GM23248 (cell line): ENCODE data around the gene C5AR2. TPM values are rescaled to one million over a fixed set of nuclear protein-coding genes. Genes with fewer than 3 reads are reported as not detected.

Source experiments
- DNase-seq: peaks from one replicate; pipeline ENCODE4 v3.0.0-alpha.2; 2015
- H2AFZ ChIP-seq: fragments of 200-600 bp; sonication (generic); 2 replicates; pipeline ENCODE4 v1.6.1; 2016; ENCODE audit warnings: antibody characterized with exemption
- H3F3A ChIP-seq: fragments of 200-600 bp; sonication (generic); 2 replicates; pipeline ENCODE4 v1.6.1; 2016; ENCODE audit warnings: mild to moderate bottlenecking, antibody characterized with exemption, mixed run types; ENCODE audit not compliant: insufficient read depth
- H3K27ac ChIP-seq: fragments of 200-600 bp; sonication (generic); 2 replicates; pipeline ENCODE4 v1.5.1; 2016; ENCODE audit warnings: mild to moderate bottlenecking
- H3K27me3 ChIP-seq: fragments of 200-600 bp; sonication (generic); replicated peaks from 2 replicates; pipeline ENCODE4 v1.6.1; 2016; ENCODE audit warnings: mild to moderate bottlenecking; ENCODE audit not compliant: insufficient read depth
- H3K36me3 ChIP-seq: fragments of 200-600 bp; sonication (generic); 2 replicates; pipeline ENCODE4 v1.6.1; 2016; ENCODE audit warnings: low read depth, mild to moderate bottlenecking
- H3K4me1 ChIP-seq: fragments of 200-600 bp; sonication (generic); 2 replicates; pipeline ENCODE4 v1.6.1; 2016; ENCODE audit warnings: mild to moderate bottlenecking; ENCODE audit not compliant: insufficient read depth
- H3K4me2 ChIP-seq: fragments of 200-600 bp; sonication (generic); one replicate; pipeline ENCODE4 v1.6.1; 2016; ENCODE audit warnings: mild to moderate bottlenecking; ENCODE audit not compliant: unreplicated experiment
- H3K4me3 ChIP-seq: fragments of 200-600 bp; sonication (generic); 2 replicates; pipeline ENCODE4 v1.5.1; 2016; ENCODE audit warnings: mild to moderate bottlenecking
- H3K79me2 ChIP-seq: fragments of 200-600 bp; sonication (generic); 2 replicates; pipeline ENCODE4 v1.6.1; 2016; ENCODE audit warnings: mild to moderate bottlenecking; ENCODE audit not compliant: insufficient read depth
- H3K9ac ChIP-seq: fragments of 200-600 bp; sonication (generic); 2 replicates; pipeline ENCODE4 v1.6.1; 2016; ENCODE audit warnings: mild to moderate bottlenecking
- H3K9me2 ChIP-seq: fragments of 200-600 bp; sonication (generic); 2 replicates; pipeline ENCODE4 v1.6.1; 2016; ENCODE audit warnings: mixed run types, mild to moderate bottlenecking, moderate library complexity; ENCODE audit not compliant: insufficient read depth
- H3K9me3 ChIP-seq: fragments of 200-600 bp; sonication (generic); one replicate; pipeline ENCODE4 v1.6.1; 2017; ENCODE audit warnings: low read depth
- H4K20me1 ChIP-seq: fragments of 200-600 bp; sonication (generic); 2 replicates; pipeline ENCODE4 v1.6.0; 2016; ENCODE audit not compliant: insufficient read depth
- EZH2 ChIP-seq: fragments of 200-600 bp; sonication (generic); IDR thresholded peaks from 2 replicates; pipeline ENCODE4 v1.6.1; 2018; ENCODE audit warnings: antibody characterized with exemption, mild to moderate bottlenecking; ENCODE audit not compliant: insufficient read depth, poor library complexity, severe bottlenecking
- EZH2phosphoT487 ChIP-seq: fragments of 200-600 bp; sonication (generic); IDR thresholded peaks from 2 replicates; pipeline ENCODE4 v1.6.1; 2018; ENCODE audit warnings: antibody characterized with exemption, moderate library complexity, mild to moderate bottlenecking, low read depth; ENCODE audit not compliant: insufficient read depth
- WGBS, 2 experiments: methylation state at CpG; one replicate each; pipeline ENCODE4 v1.1.6; 2015 to 2017; ENCODE audit warnings: low lambda C conversion rate in 2 of 2, low coverage in 1 of 2; ENCODE audit errors: missing lambda C conversion rate in 2 of 2; 5-methylcytosine and 5-hydroxymethylcytosine counted together
- in situ Hi-C: fragments of 300-500 bp; cut with MboI; formaldehyde crosslinking; loops from 2 replicates; pipeline ENCODE4 v1.15.0; 2020
- polyA plus RNA-seq: library from polyadenylated mRNA; unstranded; fragments of >200 nt; fragmentation: Nextera tagmentation; extraction: Ambion mirVana; gene quantifications from 2 replicates; pipeline ENCODE4 v1.2.1, GENCODE V29; 2016
- total RNA-seq: library from RNA; depleted of rRNA; stranded (reverse); fragments of >200 nt; shearing (Covaris generic); gene quantifications from 2 replicates; pipeline ENCODE4 v1.2.3, GENCODE V29; 2014

Gene C5AR2
- total and polyA plus RNA-seq, 2 experiments from 2014 or later: 0.03 to 1.9 TPM

DNA sequence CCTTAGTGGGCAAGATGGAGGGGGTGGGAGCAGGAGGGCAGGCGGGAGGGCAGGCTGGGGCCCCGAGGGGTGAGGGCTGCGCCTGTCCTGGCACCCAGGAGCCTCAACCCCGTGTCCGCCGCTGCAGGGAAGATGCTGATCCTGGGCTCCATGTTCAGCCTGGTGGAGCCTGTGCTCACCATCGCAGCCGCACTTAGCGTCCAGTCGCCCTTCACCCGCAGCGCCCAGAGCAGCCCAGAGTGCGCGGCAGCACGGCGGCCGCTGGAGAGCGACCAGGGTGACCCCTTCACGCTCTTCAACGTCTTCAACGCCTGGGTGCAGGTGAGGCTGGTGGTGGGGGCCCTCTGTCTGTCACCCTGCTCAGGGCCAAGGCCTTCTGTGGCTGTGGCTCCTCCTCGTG, 40.6 kb downstream of the C5AR2 start:
- Histone ChIP-seq H3K9ac (no peak overlapping the region), H3K36me3 (no peaks in the 10 kb centered on the region; the same call in 1 of the 2 replicates), H3K9me2 (no peaks in the 10 kb centered on the region), H3K4me3 (no peak overlapping the region), H3K27me3 (no peaks in the 10 kb centered on the region), H3K79me2 (no peaks in the 10 kb centered on the region), H4K20me1 (no peaks in the 10 kb centered on the region), H3K9me3 (no peaks in the 10 kb centered on the region), H3K4me1 (peaks cover 11% of the 10 kb centered on the region), H2AFZ (no peak overlapping the region), H3F3A (peaks cover 8% of the 10 kb centered on the region; the same call in 1 of the 2 replicates), H3K27ac (no peak overlapping the region), H3K4me2 (no peak overlapping the region)
- DNase-seq: no peak
- in situ Hi-C loops: no loop called here
- 94 to 95% methylated on average over 18 to 19 of the region's 22 CpGs for WGBS, 2 experiments
- TF ChIP-seq EZH2: no peak
- no peak for TF ChIP-seq EZH2phosphoT487

DNA sequence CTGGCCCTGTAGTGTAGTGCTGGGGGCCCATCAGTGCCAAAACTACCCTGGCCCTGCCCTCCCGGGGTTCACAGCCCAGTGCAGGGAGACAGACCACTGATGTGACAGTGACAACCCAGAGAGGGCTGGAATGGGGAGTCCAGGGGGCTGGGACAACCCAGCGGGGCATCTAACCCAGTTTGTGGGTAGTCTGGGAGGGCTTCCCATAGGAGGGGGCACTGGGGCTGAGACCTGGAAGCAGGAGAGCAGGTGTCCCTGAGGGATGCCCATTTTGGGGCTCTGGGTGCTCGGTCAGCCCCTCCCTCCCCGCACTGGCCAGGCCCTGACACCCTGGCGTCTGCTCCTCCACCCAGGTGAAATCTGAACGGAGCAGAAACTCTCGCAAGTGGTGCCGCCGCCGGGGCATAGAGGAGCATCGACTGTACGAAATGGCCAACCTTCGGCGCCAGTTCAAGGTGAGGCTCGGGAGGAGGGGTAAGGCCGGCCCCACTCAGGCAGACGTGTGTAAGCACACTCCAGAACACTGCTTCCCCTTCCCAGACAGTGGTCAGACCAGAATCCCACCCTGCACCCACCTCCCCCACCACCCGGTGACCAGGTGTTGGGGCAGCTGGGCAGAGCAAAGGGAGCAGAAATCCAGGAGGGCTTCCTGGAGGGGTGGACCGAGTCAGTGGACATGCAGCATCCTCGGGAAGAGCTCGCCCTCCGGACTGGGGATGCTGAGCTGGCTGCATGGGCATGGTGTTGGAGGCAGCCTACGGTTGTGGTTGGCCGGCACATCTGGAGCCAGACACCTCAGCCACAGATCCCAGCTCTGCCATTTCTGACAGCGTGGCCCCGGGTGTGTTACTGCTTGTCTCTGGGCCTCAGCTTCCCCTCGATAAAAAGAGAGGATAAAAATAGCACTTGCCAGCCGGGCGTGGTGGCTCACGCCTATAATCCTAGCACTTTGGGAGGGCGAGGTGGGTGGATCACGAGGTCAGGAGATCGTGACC, 41.6 kb downstream of the C5AR2 start:
- TF ChIP-seq EZH2 (no peak), EZH2phosphoT487 (no peak)
- H3K9me3 ChIP-seq: no peaks in the 10 kb centered on the region
- H3K79me2 ChIP-seq: no peaks in the 10 kb centered on the region
- in situ Hi-C loops: no loop called here
- H3K4me3 ChIP-seq: no peak overlapping the region
- no peak overlapping the region for H3K4me2 ChIP-seq
- H3F3A ChIP-seq: peaks cover 8% of the 10 kb centered on the region; the same call in 1 of the 2 replicates
- 87% methylated on average over 31 to 33 of the region's 33 CpGs for WGBS, 2 experiments
- no peak overlapping the region for H2AFZ ChIP-seq
- no peaks in the 10 kb centered on the region for H3K27me3 ChIP-seq
- H3K9ac ChIP-seq: no peak overlapping the region
- H4K20me1 ChIP-seq: no peaks in the 10 kb centered on the region
- H3K27ac ChIP-seq: no peak overlapping the region
- no peaks in the 10 kb centered on the region; the same call in 1 of the 2 replicates for H3K36me3 ChIP-seq
- no peaks in the 10 kb centered on the region for H3K9me2 ChIP-seq
- peaks cover 11% of the 10 kb centered on the region for H3K4me1 ChIP-seq
- no peak for DNase-seq

DNA sequence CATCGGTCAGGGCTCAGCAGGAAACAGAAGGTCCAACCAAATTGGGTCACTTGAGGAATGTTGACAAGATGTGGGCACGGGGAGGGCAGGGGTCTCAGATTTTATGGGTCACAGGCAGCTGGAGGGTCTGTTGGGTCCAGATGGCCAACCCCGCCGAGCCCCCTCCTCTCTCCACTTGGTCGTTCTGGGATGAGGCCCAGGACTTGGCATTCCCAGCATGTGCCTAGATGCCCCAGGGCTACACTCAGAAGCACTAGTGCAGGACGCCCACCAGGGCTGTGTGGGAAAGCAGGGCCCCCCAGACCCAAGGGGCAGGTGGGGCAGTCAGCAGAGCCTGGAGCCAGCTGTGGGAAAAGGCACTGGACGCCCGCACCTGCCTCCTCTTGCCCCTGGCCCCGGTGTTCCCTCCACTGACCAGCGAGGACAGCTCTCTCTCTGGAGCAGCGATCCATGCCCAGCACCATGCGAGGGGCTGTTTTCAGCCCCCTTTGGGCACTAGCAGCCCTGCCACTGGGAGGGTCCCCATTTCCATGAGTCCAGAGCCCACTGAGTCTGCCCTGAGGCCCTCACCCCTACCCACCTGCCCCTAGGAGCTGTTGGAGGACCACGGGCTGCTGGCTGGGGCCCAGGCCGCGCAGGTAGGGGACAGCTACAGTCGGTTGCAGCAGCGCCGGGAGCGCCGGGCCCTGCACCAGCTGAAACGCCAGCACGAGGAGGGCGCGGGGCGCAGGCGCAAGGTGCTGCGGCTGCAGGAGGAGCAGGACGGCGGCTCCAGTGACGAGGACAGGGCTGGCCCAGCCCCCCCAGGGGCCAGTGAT, 43.1 kb downstream of the C5AR2 start:
- Histone ChIP-seq H4K20me1 (no peaks in the 10 kb centered on the region), H3K4me1 (peaks cover 8% of the 10 kb centered on the region), H3K27me3 (no peaks in the 10 kb centered on the region), H3K9ac (no peak overlapping the region), H3K4me3 (no peak overlapping the region), H3K27ac (no peak overlapping the region), H3K79me2 (no peaks in the 10 kb centered on the region), H3K9me3 (no peaks in the 10 kb centered on the region), H3K9me2 (no peaks in the 10 kb centered on the region), H3K36me3 (no peaks in the 10 kb centered on the region; the same call in 1 of the 2 replicates), H2AFZ (no peak overlapping the region), H3F3A (0 out of 2 replicates have a peak, but pooled peaks cover 2% of the 10 kb centered on the region), H3K4me2 (no peak overlapping the region)
- in situ Hi-C loops: no loop called here
- no peak for TF ChIP-seq EZH2
- 93 to 95% methylated on average over 28 to 30 of the region's 30 CpGs for WGBS, 2 experiments
- no peak for DNase-seq

DNA sequence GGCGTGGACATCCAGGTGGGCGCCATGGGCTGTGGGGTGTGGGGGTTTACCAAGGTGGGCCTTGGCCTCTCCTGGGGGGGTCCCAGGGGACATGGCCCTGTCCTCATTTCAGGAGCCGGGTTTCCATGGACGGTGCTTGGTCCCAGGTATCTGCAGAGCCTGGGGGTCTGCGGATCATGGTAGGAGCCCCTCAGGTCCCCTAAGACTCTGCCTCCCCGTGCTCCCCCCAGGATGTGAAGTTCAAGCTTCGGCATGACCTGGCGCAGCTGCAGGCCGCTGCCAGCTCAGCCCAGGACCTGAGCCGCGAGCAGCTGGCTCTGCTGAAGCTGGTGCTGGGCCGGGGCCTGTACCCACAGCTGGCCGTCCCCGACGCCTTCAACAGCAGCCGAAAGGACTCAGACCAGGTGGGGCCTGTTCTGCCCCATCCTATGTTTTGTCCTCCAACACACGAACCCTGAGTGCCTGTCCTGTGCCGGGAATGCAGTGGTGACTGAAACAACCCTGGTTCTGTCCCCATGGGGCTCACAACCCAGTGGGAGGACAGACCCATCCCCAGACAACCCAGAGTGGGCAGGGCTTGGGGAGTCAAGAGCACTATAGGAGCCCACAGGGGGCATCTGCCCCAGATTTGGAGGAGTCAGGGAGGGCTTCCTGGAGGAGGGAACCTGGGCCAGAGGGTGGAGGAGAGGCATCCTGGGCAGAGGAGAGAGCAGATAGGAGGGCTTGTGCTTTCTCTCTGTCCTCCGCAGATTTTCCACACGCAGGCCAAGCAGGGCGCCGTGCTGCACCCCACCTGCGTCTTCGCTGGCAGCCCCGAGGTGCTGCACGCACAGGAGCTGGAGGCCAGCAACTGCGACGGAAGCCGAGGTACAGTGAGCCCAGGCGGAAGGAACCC, 44.0 kb downstream of the C5AR2 start:
- in situ Hi-C loops: no loop called here
- no peaks in the 10 kb centered on the region; the same call in 1 of the 2 replicates for H3K36me3 ChIP-seq

More for the DNA sequence above, 44.0 kb downstream of the C5AR2 start:
- H3K27ac ChIP-seq: no peak overlapping the region
- H3K79me2 ChIP-seq: no peaks in the 10 kb centered on the region
- no peaks in the 10 kb centered on the region for H3F3A ChIP-seq
- H3K4me1 ChIP-seq: no peaks in the 10 kb centered on the region
- H3K9ac ChIP-seq: no peak overlapping the region
- H3K4me3 ChIP-seq: no peak overlapping the region
- H4K20me1 ChIP-seq: no peaks in the 10 kb centered on the region
- no peak overlapping the region for H3K4me2 ChIP-seq
- H3K9me3 ChIP-seq: no peaks in the 10 kb centered on the region
- WGBS, 2 experiments: 95% methylated on average over 25 to 30 of the region's 30 CpGs
- H3K27me3 ChIP-seq: no peaks in the 10 kb centered on the region
- DNase-seq: no peak
- no peaks in the 10 kb centered on the region for H3K9me2 ChIP-seq
- TF ChIP-seq EZH2phosphoT487: no peak
- no peak for TF ChIP-seq EZH2
- no peak overlapping the region for H2AFZ ChIP-seq
